GM12874 (cell line): Measurements from ENCODE around the gene FAM110D.

Experiments used
- TF ChIP-seq, protein P1 (sequence below): IDR thresholded peaks from 2 replicates; pipeline ENCODE4 v1.5.1; 2011; ENCODE audit warnings: low read depth, mild to moderate bottlenecking, control low read depth, low read length, moderate library complexity; ENCODE audit not compliant: insufficient read depth

The FAM110D gene

DNA sequence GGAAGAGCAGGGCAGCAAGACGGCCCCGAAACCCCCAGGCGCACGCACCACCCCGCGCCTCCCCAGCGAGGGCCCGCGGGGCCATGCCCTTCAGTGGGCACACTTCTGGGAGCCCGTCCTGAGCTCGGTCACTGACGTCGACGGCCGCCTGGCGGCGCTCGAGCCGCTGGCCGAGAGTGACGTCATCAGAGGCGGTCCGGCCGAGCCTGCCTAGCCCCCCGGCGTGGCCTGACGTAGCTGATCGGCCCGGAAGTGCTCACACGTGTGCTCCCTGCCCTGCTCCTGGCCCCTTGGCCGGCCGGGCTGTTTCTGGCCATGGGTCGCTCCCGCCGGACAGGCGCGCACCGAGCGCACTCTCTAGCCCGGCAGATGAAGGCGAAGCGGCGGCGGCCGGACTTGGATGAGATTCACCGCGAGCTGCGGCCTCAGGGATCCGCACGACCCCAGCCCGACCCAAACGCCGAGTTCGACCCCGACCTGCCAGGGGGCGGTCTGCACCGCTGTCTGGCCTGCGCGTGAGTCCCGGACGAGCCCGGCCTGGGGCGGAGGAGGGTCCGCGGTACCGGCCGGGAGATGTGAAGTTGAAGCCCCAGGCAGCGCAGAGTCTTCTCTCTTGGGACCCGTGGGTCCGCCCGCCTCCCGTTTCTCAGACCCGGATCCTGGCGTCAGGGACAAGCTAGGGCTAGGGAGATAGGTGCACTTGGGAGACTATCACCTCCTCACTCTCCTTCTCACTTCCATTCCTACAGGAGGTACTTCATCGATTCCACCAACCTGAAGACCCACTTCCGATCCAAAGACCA is 11.0 kb downstream of the FAM110D start, which contains the start of gene ZNF593:
TSS of gene ZNF593 (plus strand) at position 240 of the 803 bp plus-strand sequence. CDS start at position 316, 76 bp downstream.
- TF ChIP-seq, protein P1, sequence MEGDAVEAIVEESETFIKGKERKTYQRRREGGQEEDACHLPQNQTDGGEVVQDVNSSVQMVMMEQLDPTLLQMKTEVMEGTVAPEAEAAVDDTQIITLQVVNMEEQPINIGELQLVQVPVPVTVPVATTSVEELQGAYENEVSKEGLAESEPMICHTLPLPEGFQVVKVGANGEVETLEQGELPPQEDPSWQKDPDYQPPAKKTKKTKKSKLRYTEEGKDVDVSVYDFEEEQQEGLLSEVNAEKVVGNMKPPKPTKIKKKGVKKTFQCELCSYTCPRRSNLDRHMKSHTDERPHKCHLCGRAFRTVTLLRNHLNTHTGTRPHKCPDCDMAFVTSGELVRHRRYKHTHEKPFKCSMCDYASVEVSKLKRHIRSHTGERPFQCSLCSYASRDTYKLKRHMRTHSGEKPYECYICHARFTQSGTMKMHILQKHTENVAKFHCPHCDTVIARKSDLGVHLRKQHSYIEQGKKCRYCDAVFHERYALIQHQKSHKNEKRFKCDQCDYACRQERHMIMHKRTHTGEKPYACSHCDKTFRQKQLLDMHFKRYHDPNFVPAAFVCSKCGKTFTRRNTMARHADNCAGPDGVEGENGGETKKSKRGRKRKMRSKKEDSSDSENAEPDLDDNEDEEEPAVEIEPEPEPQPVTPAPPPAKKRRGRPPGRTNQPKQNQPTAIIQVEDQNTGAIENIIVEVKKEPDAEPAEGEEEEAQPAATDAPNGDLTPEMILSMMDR = peak; percentile 100

DNA sequence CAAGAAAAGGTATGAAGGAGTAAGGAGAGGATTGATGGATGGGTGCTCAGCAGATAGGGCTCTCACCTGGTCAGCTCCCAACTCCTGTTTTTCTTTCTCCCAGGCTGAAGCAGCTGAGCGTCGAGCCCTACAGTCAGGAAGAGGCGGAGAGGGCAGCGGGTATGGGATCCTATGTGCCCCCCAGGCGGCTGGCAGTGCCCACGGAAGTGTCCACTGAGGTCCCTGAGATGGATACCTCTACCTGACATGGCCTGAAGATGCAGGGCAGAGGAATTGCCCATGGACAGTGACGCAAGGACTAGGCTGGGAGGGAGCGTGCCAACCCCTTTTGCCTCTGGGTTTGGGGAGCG is 11.6 kb downstream of the FAM110D start:
- TF ChIP-seq, protein P1 = no peak

DNA sequence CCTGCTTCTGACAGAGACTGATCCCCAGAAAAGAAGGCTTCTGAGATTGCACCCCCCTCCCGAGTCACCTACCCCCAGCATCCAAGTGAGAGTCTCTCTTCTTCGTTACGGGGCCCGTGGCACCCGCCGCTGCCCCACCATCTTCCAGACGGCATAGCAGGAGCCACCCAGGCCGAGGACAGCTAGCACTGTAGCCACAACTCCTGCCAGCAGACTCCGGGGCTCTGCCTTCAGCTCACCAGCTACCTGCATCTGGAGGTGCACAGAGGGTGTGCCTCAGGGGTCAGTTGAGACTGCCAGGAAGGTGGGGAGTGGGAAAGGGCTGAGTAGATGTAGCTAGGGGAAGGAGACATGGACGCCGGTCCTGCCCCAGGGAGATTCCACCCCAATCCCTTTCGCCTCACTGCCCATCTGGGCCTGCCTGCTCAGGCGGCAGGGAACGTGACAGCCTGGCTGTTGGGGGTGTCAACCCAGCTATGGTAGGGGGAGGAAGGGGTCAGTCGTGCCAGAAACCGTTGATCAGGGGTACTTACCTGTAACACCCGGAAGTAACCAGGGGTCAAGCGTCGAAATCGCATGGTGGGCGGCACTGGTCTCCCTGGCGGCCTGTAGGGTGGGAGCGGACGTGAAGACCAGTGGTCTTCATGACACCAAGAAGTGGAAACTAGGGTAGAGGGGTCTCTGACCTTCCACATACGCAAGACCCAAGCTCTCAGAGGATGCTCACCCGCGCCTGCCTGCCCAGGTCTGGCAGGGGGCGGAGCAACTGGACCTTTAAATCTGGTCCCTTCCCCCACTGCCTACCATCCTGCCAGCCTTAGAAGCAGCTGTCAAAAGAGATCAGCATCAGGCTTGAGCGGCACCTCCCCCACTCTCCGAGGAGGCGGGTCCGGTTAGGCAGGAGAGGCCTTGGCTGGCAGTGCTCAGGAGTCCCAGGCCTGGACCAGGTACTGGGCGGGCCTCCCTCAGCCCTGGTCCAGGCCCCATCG is 12.5 kb downstream of the FAM110D start, which contains the start of gene ZNF593OS:
TSS of gene ZNF593OS (minus strand) at position 749 of the 989 bp plus-strand sequence. CDS start at position 578, 171 bp downstream.
- TF ChIP-seq, protein P1 = no peak

DNA sequence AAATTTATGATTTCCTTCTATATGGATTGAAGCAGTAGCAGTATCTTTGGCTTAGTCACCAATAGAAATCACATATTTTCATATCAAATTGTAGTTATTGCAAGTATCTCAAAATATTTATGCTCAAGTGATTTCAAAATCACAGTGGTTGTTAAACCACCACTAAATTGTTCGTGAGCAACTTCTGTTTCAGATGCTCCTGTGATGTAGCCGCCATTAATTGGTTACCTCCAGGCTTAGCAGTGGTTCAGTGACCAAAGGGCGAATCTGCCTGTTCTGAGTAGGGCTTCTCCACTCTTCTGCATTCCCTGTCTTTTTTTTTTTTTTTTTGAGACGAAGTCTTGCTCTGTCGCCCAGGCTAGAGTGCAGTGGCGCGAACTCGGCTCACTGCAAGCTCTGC is 16.5 kb downstream of the FAM110D start:
- TF ChIP-seq, protein P1 = no peak

DNA sequence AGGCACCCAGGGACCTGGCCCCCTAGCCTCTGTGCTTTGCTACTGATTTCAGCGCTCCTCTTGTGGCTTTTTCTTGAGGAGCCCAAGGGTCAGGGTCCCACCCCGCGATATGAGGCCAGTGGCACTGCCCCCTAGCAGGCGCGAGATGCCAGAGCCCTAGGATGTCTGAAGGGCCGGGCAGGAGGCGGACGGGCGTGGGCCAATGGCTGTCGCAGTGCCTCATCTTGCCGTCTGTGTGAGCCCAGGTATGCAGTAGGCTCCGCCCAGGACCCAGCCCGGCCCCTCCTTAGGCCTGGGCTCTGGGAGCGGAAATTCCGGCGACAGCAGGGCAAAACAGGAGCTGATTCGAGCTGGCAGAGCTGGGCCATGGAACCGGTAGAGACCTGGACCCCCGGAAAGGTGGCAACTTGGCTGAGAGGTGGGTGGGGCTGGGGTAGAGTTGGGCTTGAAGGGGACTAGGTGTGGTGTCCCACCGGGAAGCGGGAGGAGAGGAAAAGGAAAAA is 18.4 kb downstream of the FAM110D start, which contains the start of gene CNKSR1:
TSS of gene CNKSR1 (plus strand) at position 310 of the 503 bp plus-strand sequence. CDS start at position 367, 57 bp downstream.
- TF ChIP-seq, protein P1 = no peak

DNA sequence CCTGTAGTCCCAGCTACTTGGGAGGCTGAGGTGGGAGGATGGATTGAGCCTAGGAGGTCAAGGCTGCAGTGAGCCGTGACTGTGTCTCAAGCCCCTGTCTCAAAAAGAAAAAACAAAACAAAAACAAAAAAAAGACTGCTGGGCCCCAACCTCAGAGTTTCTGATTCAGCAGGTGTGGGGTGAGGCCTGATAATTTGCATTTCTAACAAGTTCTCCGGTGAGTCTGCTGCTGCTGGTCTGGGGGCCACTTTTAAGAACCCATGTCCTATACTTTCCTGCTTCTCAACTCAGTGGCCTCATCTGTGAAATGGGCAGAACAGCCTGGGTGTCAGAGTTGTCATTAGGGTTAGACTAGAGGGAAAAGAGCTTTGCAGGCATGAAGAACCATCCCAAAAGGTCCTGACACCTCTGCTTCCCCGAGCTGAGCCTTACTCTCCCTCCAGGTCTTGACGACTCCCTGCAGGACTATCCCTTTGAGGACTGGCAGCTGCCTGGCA is 21.2 kb downstream of the FAM110D start:
- TF ChIP-seq, protein P1 = no peak
